Neuronal stem cell (in vitro differentiated cells): ENCODE measurements around the gene TANGO6.

ENCODE experiments used
- DNase-seq: peaks from one replicate; pipeline ENCODE4 v3.0.0-alpha.2; 2013; ENCODE audit warnings: low spot score
- H2AFZ ChIP-seq: one replicate; pipeline ENCODE4 v1.6.1; 2013; ENCODE audit warnings: mild to moderate bottlenecking, low read length, inconsistent platforms
- H2AK5ac ChIP-seq: 2 replicates; pipeline ENCODE4 v1.6.1; 2013; ENCODE audit warnings: low read depth, mild to moderate bottlenecking, inconsistent platforms, low read length, moderate library complexity, mixed read lengths
- H2BK120ac ChIP-seq: 2 replicates; pipeline ENCODE4 v1.6.1; 2013; ENCODE audit warnings: low read depth, mild to moderate bottlenecking, inconsistent platforms, low read length, moderate library complexity, mixed read lengths
- H2BK12ac ChIP-seq: one replicate; pipeline ENCODE4 v1.6.1; 2013; ENCODE audit warnings: low read length, inconsistent platforms
- H2BK15ac ChIP-seq: 2 replicates; pipeline ENCODE4 v1.6.1; 2013; ENCODE audit warnings: mild to moderate bottlenecking, low read length, inconsistent platforms, mixed read lengths
- H2BK5ac ChIP-seq: one replicate; pipeline ENCODE4 v1.6.1; 2013; ENCODE audit warnings: inconsistent platforms, mild to moderate bottlenecking, low read length, moderate library complexity
- H3K14ac ChIP-seq: one replicate; pipeline ENCODE4 v1.6.1; 2013; ENCODE audit warnings: low read length, inconsistent platforms
- H3K18ac ChIP-seq: 2 replicates; pipeline ENCODE4 v1.6.1; 2013; ENCODE audit warnings: low read length, inconsistent platforms
- H3K23ac ChIP-seq: 2 replicates; pipeline ENCODE4 v1.6.1; 2013; ENCODE audit warnings: low read depth, mild to moderate bottlenecking, mixed read lengths, low read length, inconsistent platforms; ENCODE audit not compliant: poor library complexity
- H3K27ac ChIP-seq: replicated peaks from 3 replicates; pipeline ENCODE4 v1.5.1; 2013; ENCODE audit warnings: low read length, inconsistent platforms
- H3K27me3 ChIP-seq, 3 experiments: 2 replicates each; pipeline ENCODE4 v1.6.1; 2013; ENCODE audit warnings: low read length in 3 of 3, mild to moderate bottlenecking in 2 of 3, inconsistent platforms in 1 of 3, low read depth in 1 of 3, mixed read lengths in 1 of 3, moderate library complexity in 1 of 3; ENCODE audit not compliant: control insufficient read depth in 3 of 3, insufficient read depth in 3 of 3
- H3K36me3 ChIP-seq, 2 donors: replicated peaks in 1 of 2; 2 replicates each; pipeline ENCODE4 v1.6.1; 2013; ENCODE audit warnings: low read length in 2 of 2; ENCODE audit not compliant: control insufficient read depth in 2 of 2, insufficient read depth in 2 of 2
- H3K4ac ChIP-seq: 2 replicates; pipeline ENCODE4 v1.6.1; 2013; ENCODE audit warnings: inconsistent platforms, mild to moderate bottlenecking, low read length, moderate library complexity
- H3K4me1 ChIP-seq, 2 donors: 1 replicate in 1 of 2; 2 replicates in 1 of 2; pipeline ENCODE4 v1.6.1; 2013; ENCODE audit warnings: low read length in 2 of 2, low read depth in 1 of 2; ENCODE audit not compliant: control insufficient read depth in 2 of 2, insufficient read depth in 1 of 2
- H3K4me2 ChIP-seq: one replicate; pipeline ENCODE4 v1.6.1; 2013; ENCODE audit warnings: mild to moderate bottlenecking, low read length, inconsistent platforms; ENCODE audit not compliant: insufficient read depth, poor library complexity, severe bottlenecking
- H3K4me3 ChIP-seq, 2 donors: 2 replicates each; pipeline ENCODE4 v1.5.1; 2013; ENCODE audit warnings: low read length in 2 of 2, mild to moderate bottlenecking in 2 of 2, inconsistent platforms in 1 of 2, moderate library complexity in 1 of 2
- H3K79me1 ChIP-seq: one replicate; pipeline ENCODE4 v1.6.1; 2013; ENCODE audit warnings: low read depth, mild to moderate bottlenecking, inconsistent platforms, low read length, moderate library complexity
- H3K9ac ChIP-seq: one replicate; pipeline ENCODE4 v1.6.1; 2013; ENCODE audit warnings: mild to moderate bottlenecking, low read depth, low read length, inconsistent platforms; ENCODE audit not compliant: poor library complexity
- H3K9me3 ChIP-seq, 2 donors: replicated peaks in 1 of 2; 2 replicates each; pipeline versions ENCODE3 to v1.6.1; 2013; ENCODE audit warnings: low read length in 2 of 2, mild to moderate bottlenecking in 2 of 2, inconsistent platforms in 1 of 2, low read depth in 1 of 2, mixed read lengths in 1 of 2, moderate library complexity in 1 of 2; ENCODE audit not compliant: control insufficient read depth in 2 of 2, insufficient read depth in 1 of 2
- H4K8ac ChIP-seq: one replicate; pipeline ENCODE4 v1.6.1; 2013; ENCODE audit warnings: low read depth, mild to moderate bottlenecking, inconsistent platforms, low read length, moderate library complexity
- H4K91ac ChIP-seq: one replicate; pipeline ENCODE4 v1.6.1; 2013; ENCODE audit warnings: low read length, low read depth, mild to moderate bottlenecking, inconsistent platforms; ENCODE audit not compliant: poor library complexity
- WGBS, 2 donors: extraction: QIAGEN DNeasy Blood & Tissue Kit; methylation state at CpG; one replicate each; pipeline ENCODE4 v1.1.7; 2013; ENCODE audit warnings: missing lambda C conversion rate in 2 of 2, mixed read lengths in 1 of 2; ENCODE audit not compliant: insufficient read length in 2 of 2, insufficient replicate concordance in 1 of 2; ENCODE audit errors: extremely low coverage in 2 of 2; 5-methylcytosine and 5-hydroxymethylcytosine counted together

The TANGO6 gene

DNA sequence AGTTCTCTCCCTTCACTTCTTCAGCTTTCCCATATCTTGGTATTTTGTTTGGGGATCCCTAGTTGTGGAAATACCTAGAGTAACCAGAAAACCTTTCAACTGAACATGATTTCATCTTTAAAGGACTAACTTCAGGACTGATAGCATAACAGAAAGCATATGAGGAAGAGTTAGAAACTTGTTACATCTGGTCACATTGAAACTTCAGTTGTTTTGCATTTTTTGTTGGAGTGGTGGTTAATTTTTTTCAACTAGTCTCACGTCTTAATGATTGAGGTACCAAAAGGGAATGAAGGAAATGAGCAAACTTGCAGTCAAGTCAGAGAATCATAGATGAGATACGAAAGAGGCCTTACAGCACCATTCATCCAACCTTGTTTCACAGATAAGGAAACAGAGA, 49.6 kb downstream of the TANGO6 start:
- Histone ChIP-seq H2AK5ac (no peak overlapping the region), H3K4ac (no peak overlapping the region), H3K36me3 (no peaks in the 10 kb centered on the region), H3K9me3 (no peaks in the 10 kb centered on the region), H4K8ac (no peak overlapping the region), H4K91ac (no peak overlapping the region), H3K23ac (no peak overlapping the region), H3K27ac (no peak overlapping the region), H3K9ac (no peak overlapping the region), H3K4me2 (no peak overlapping the region), H3K4me1 (no peaks in the 10 kb centered on the region), H2BK120ac (no peak overlapping the region), H2BK15ac (no peak overlapping the region), H3K79me1 (no peaks in the 10 kb centered on the region), H2BK5ac (no peak overlapping the region), H3K14ac (no peak overlapping the region), H2AFZ (no peak overlapping the region), H3K27me3 (no peaks in the 10 kb centered on the region), H2BK12ac (no peak overlapping the region), H3K18ac (no peak overlapping the region), H3K4me3 (no peak overlapping the region)
- no peak for DNase-seq
- WGBS, 2 donors = no CpG with 5 or more reads among the region's 2 CpGs

DNA sequence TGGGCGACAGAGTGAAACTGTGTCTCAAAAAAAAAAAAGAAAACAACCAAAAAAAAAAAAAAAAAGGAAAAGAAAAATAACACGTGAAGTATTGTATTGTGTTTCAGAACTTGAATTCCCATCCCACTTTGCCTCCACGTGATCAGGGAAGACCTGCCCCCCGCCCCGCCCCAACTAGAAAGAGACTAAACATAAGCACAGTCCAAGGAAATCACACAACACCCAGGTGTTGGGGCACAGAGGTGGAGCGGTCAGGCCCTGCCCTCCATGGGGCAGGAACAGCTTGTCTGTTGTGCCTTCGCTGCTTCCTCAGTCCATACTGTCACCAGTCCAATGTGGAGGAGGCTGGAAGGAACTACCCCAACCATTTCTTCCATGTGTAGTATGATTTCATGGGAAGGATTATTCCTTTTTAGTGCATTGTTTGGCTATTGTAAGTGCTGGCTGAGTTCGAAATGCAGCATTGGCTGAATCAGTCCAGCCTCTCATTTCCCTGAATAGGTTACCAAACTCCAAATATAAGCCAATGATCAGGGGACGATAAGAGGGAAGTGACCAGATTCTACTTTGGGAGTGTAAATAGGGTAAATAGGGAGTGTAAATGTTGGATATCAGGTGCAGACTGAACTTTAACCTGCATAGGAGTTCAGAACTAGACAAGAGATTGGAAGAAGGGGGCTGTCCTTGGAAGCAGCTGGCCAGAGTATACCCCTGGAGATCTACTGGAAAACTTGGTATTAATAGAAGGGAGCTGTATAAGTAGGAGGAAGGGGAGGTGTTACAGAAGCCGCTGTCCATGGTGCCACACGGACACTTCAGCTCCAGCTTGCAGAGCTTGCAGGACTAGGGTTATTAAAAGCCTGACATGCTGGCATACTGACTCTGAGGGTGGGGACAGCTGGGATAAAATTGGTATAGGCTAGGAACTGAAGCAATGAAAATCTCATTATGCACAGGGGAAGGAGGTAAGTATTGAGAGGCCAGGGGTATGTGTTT, 50.7 kb downstream of the TANGO6 start:
- no peak overlapping the region for H2BK120ac ChIP-seq
- no peak overlapping the region for H3K9ac ChIP-seq
- H4K91ac ChIP-seq = no peak overlapping the region
- no peak overlapping the region for H3K4me3 ChIP-seq
- no peak overlapping the region for H2AFZ ChIP-seq
- no peaks in the 10 kb centered on the region for H3K79me1 ChIP-seq
- WGBS, 2 donors = no CpG with 5 or more reads among the region's 11 CpGs
- no peak overlapping the region for H3K18ac ChIP-seq
- peak; percentile 27 for DNase-seq
- H3K27me3 ChIP-seq = no peaks in the 10 kb centered on the region
- no peak overlapping the region for H2AK5ac ChIP-seq
- H3K4ac ChIP-seq = no peak overlapping the region
- H3K4me1 ChIP-seq = no peaks in the 10 kb centered on the region
- H3K9me3 ChIP-seq = no peaks in the 10 kb centered on the region
- peak overlapping the region; percentile 75 for H3K14ac ChIP-seq
- H2BK5ac ChIP-seq = no peak overlapping the region
- no peak overlapping the region for H3K27ac ChIP-seq
- H2BK12ac ChIP-seq = no peak overlapping the region
- H3K23ac ChIP-seq = no peak overlapping the region
- no peak overlapping the region for H3K4me2 ChIP-seq
- H2BK15ac ChIP-seq = no peak overlapping the region
- no peak overlapping the region for H4K8ac ChIP-seq
- H3K36me3 ChIP-seq = no peaks in the 10 kb centered on the region

DNA sequence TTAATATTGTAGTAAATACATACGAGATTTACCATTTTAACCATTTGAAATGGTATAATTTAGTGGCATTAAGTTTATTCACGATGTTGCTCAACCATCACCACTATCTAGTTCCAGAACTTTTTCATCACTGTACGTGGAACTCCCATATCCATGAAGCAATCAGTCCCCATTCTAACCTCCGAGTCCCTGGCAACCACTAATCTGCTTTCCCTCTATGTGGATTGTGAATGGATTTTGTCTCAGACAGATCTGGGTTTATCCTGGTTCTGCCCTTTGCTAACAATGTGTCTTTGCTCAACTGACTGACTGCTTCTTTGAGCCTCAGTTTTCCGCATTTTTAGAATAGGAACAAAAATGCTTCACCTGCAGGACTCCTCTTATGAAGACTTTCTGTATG, 51.4 kb downstream of the TANGO6 start:
- H3K14ac ChIP-seq = no peak overlapping the region
- H2AK5ac ChIP-seq = no peak overlapping the region
- no peak overlapping the region for H3K4me3 ChIP-seq
- no peak overlapping the region for H2BK120ac ChIP-seq
- no peak overlapping the region for H3K4ac ChIP-seq
- H3K79me1 ChIP-seq = no peaks in the 10 kb centered on the region
- no peak overlapping the region for H3K23ac ChIP-seq
- no peak overlapping the region for H2BK5ac ChIP-seq
- H2BK15ac ChIP-seq = no peak overlapping the region
- WGBS, 2 donors = no CpG with 5 or more reads among the region's 5 CpGs
- no peak overlapping the region for H4K8ac ChIP-seq
- no peak overlapping the region for H3K27ac ChIP-seq
- no peak overlapping the region for H4K91ac ChIP-seq
- H3K4me1 ChIP-seq = no peaks in the 10 kb centered on the region
- no peak overlapping the region for H3K9ac ChIP-seq
- H3K4me2 ChIP-seq = no peak overlapping the region
- no peak overlapping the region for H2AFZ ChIP-seq
- no peak overlapping the region for H3K18ac ChIP-seq
- no peak for DNase-seq
- H2BK12ac ChIP-seq = no peak overlapping the region
- no peaks in the 10 kb centered on the region for H3K36me3 ChIP-seq
- H3K27me3 ChIP-seq = no peaks in the 10 kb centered on the region
- no peaks in the 10 kb centered on the region for H3K9me3 ChIP-seq

DNA sequence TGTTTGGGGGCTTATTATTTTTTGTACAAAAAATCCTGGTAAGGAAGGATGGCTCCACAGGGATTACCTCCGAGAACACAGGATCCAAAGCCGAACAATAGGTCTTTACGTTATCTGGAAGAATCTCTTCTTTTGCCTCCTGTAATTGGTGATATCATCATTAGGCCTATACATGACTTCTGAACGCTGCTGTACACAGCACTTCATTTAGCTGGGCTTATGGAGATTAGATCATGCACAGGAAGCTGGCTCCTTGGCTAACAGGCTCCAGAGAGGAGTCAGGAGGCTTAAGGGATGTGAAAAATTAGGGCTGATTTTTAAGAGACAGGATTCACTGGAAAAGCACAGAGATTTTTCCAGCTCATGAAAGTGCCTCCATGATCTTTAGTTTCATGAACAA, 54.7 kb downstream of the TANGO6 start:
- Histone ChIP-seq H4K8ac (no peak overlapping the region), H3K4me2 (no peak overlapping the region), H3K79me1 (no peaks in the 10 kb centered on the region), H3K23ac (no peak overlapping the region), H2BK12ac (no peak overlapping the region), H3K18ac (no peak overlapping the region), H3K4ac (no peak overlapping the region), H2AFZ (no peak overlapping the region), H3K9me3 (no peaks in the 10 kb centered on the region), H2BK5ac (no peak overlapping the region), H3K4me1 (no peaks in the 10 kb centered on the region), H3K36me3 (peaks cover 0 to 2% of the 10 kb centered on the region in 2 donors), H3K4me3 (no peak overlapping the region), H4K91ac (no peak overlapping the region), H3K9ac (no peak overlapping the region), H3K27me3 (no peaks in the 10 kb centered on the region), H2BK120ac (no peak overlapping the region), H3K14ac (no peak overlapping the region), H2AK5ac (no peak overlapping the region), H3K27ac (no peak overlapping the region), H2BK15ac (no peak overlapping the region)
- DNase-seq = no peak
- no CpG with 5 or more reads among the region's 4 CpGs for WGBS, 2 donors
